Fibroblast of skin of abdomen (primary cell): Measurements from ENCODE around the gene RAD51B.
A peak's percentile ranks its signal among the peaks of the same experiment; 100 is the strongest.

Experiments
- DNase-seq: peaks from one replicate; pipeline ENCODE4 v3.0.0-alpha.2; 2013

RAD51B gene

GRCh38 chr14:68603533-68604360, 784.2 kb downstream of the RAD51B start:
- no peak for DNase-seq

- no peak for DNase-seq
Observed at GRCh38 chr14:68604361-68604730, 784.8 kb downstream of the RAD51B start.

GRCh38 chr14:68604822-68605221, 785.2 kb downstream of the RAD51B start:
- no peak for DNase-seq

GRCh38 chr14:68606176-68606575, 786.6 kb downstream of the RAD51B start:
- no peak for DNase-seq

- no peak for DNase-seq
Observed at GRCh38 chr14:68606644-68607043, 787.1 kb downstream of the RAD51B start.

- peak; percentile 29 for DNase-seq
Observed at GRCh38 chr14:68607081-68607866, 787.7 kb downstream of the RAD51B start.

- no peak for DNase-seq
Observed at GRCh38 chr14:68607867-68608573, 788.4 kb downstream of the RAD51B start.

GRCh38 chr14:68608574-68608962, 789.0 kb downstream of the RAD51B start:
- DNase-seq, result no peak

- no peak for DNase-seq
Observed at GRCh38 chr14:68609012-68609411, 789.4 kb downstream of the RAD51B start.

GRCh38 chr14:68610251-68610793, 790.7 kb downstream of the RAD51B start:
- DNase-seq, result no peak

- DNase-seq, result no peak
Observed at GRCh38 chr14:68611599-68611998, 792.0 kb downstream of the RAD51B start.

- DNase-seq, result peak; percentile 22
Observed at GRCh38 chr14:68612049-68612448, 792.5 kb downstream of the RAD51B start.

- peak; percentile 40 for DNase-seq
Observed at GRCh38 chr14:68616221-68616902, 796.8 kb downstream of the RAD51B start.

- no peak for DNase-seq
Observed at GRCh38 chr14:68619790-68620574, 800.4 kb downstream of the RAD51B start.

GRCh38 chr14:68621400-68622365, 802.1 kb downstream of the RAD51B start:
- peak; percentile 70 for DNase-seq

GRCh38 chr14:68622856-68623255, 803.3 kb downstream of the RAD51B start:
- no peak for DNase-seq

GRCh38 chr14:68623307-68623706, 803.7 kb downstream of the RAD51B start:
- DNase-seq, result no peak

GRCh38 chr14:68623826-68624225, 804.2 kb downstream of the RAD51B start:
- no peak for DNase-seq

GRCh38 chr14:68624541-68625220, 805.1 kb downstream of the RAD51B start:
- DNase-seq, result no peak
